HEK293T (cell line): ENCODE measurements around the gene CNGA4.

Experiments used
- ARNT ChIP-seq: fragments of 450-650 bp; IDR thresholded peaks from 2 replicates; pipeline ENCODE4 v1.6.1; 2017; ENCODE audit warnings: mild to moderate bottlenecking
- BHLHE40 ChIP-seq: fragments of 450-650 bp; IDR thresholded peaks from 2 replicates; pipeline ENCODE4 v1.6.1; 2016; ENCODE audit warnings: mild to moderate bottlenecking, moderate library complexity, borderline replicate concordance
- FOXA1 ChIP-seq: fragments of 450-650 bp; IDR thresholded peaks from 2 replicates; pipeline ENCODE4 v1.6.1; 2016; ENCODE audit warnings: mild to moderate bottlenecking
- FOXK2 ChIP-seq: fragments of 450-650 bp; IDR thresholded peaks from 2 replicates; pipeline ENCODE4 v1.6.1; 2016; ENCODE audit warnings: mild to moderate bottlenecking
- FOXM1 ChIP-seq: fragments of 450-650 bp; IDR thresholded peaks from 2 replicates; pipeline ENCODE4 v1.6.1; 2017; ENCODE audit warnings: mild to moderate bottlenecking, borderline replicate concordance
- LEF1 ChIP-seq: fragments of 450-650 bp; IDR thresholded peaks from 2 replicates; pipeline ENCODE4 v1.6.1; 2017; ENCODE audit warnings: mild to moderate bottlenecking, borderline replicate concordance
- NFRKB ChIP-seq: fragments of 450-650 bp; IDR thresholded peaks from 2 replicates; pipeline ENCODE4 v1.6.1; 2016; ENCODE audit warnings: mild to moderate bottlenecking, moderate library complexity
- SP1 ChIP-seq: fragments of 450-650 bp; IDR thresholded peaks from 2 replicates; pipeline ENCODE4 v1.6.1; 2017
- SUZ12 ChIP-seq: fragments of 450-650 bp; IDR thresholded peaks from 2 replicates; pipeline ENCODE4 v1.6.1; 2016; ENCODE audit warnings: mild to moderate bottlenecking

DNA sequence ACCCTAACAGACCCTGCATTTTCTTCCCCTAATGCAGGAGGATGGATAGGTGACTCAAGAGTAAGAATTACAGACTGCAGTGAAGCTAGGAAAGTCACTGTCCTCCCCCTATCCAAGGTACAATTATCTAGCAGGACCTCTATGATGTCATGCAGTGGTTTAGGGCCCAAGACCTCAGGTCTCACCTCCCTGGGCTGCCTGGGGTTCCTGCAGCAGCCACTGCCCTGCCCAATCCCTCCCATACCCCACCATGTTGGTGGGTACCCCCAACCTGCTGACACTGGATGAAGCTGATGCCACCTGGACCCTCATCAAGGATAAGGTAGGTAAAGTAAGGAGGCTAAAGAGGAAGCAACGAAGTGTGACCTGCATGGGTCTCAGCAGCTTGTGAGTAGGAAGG, 33.5 kb upstream of the CNGA4 start, which contains the start of gene C11orf42:
- TF ChIP-seq FOXA1 (no peak), SP1 (no peak), FOXK2 (no peak), FOXM1 (no peak), SUZ12 (no peak), BHLHE40 (no peak), NFRKB (no peak), LEF1 (no peak), ARNT (no peak)
